ENCODE data around the gene KRTAP4-12. TPM values are rescaled to one million over a fixed set of nuclear protein-coding genes. Genes with fewer than 3 reads are reported as not detected.
"Not testable (repeated sequence)": the region's sequence is repeated elsewhere in the genome, so short reads cannot be mapped to it uniquely, and the experiment has no call there.

The KRTAP4-12 gene
- total and polyA plus RNA-seq, 10 of the 15 experiments (the other 5 are each of a cell fraction or from before 2014, with no cell fraction given), result not detected

DNA sequence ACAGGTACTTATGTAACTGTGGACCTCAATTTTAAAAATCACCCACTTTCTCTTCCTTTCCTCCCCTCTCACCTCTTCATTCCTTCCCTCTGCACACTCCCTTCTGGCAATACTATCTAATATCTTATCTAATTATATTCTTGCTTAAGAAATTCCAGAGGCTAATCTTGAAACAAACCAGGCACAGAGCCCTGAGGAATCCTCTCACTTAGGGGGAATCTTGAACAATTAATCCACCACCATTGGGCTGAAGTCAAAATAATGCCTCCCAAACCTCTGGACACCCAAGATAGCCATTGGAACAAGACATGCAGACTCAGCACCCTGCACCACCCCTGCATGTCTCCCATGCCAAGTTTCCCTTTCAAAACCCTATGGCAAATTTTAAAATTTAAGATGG lies 17.4 kb upstream of the KRTAP4-12 start:
- ATAC-seq (no peak), FAIRE-seq (no peak), DNase-seq (ENCODE audit: low read depth, low spot score) (no peak)
- no peak overlapping the region for H2AFZ ChIP-seq (ENCODE audit: control insufficient read depth, low read depth, low read length)
- H3K36me3 ChIP-seq (ENCODE audit: control insufficient read depth in 2 of 2, insufficient read depth in 2 of 2, low read length in 1 of 2), result no peaks in the 10 kb centered on the region
- H4K20me1 ChIP-seq (ENCODE audit: control insufficient read depth, insufficient read depth), result no peaks in the 10 kb centered on the region
- BruUV-seq (replicated peaks), result no TSS peak
- no peaks in the 10 kb centered on the region for H3K79me2 ChIP-seq (ENCODE audit: control insufficient read depth, insufficient read depth, low read length)
- SMC1A ChIA-PET (ENCODE audit: uncharacterized antibody, unreplicated experiment), result no interaction called here
- POLR2A ChIA-PET, result no interaction called here
- no peak overlapping the region for H3K9ac ChIP-seq (ENCODE audit: control insufficient read depth, insufficient read depth, low read length)
- RAD21 ChIA-PET (ENCODE audit: unreplicated experiment), result no interaction called here
- H3K4me1 ChIP-seq (ENCODE audit: control insufficient read depth, insufficient read depth, low read length), result no peaks in the 10 kb centered on the region
- no peaks in the 10 kb centered on the region; the same call in 1 of the 3 replicates for H3K9me3 ChIP-seq (replicated peaks; ENCODE audit: control insufficient read depth, insufficient read depth, low read length)
- no peaks in the 10 kb centered on the region for H3K27me3 ChIP-seq (replicated peaks in 1 of 2; ENCODE audit: control insufficient read depth in 2 of 2, insufficient read depth in 2 of 2, low read length in 1 of 2)
- TF ChIP-seq HDAC2 (IDR thresholded peaks at IDR 0.05) (no peak), MXI1 (IDR thresholded peaks at IDR 0.05; ENCODE audit: low read depth, low read length) (no peak), DPF2 (IDR thresholded peaks at IDR 0.05) (no peak)
- intact Hi-C loops (cut with micrococcal nuclease; ENCODE audit: unreplicated experiment) (no loop called here), in situ Hi-C loops (cut with MboI) (no loop called here)
- no peak overlapping the region for H3K27ac ChIP-seq (ENCODE audit: control insufficient read depth, insufficient read depth)
- CTCF ChIA-PET, result interaction anchor here (0.6 kb wide), 1 partner anchor 465 kb away, joined by 3 read pairs; no protein-coding TSS in a partner anchor
- H3K4me2 ChIP-seq (ENCODE audit: control insufficient read depth, insufficient read depth), result no peak overlapping the region
- no peak overlapping the region for H3K4me3 ChIP-seq

DNA sequence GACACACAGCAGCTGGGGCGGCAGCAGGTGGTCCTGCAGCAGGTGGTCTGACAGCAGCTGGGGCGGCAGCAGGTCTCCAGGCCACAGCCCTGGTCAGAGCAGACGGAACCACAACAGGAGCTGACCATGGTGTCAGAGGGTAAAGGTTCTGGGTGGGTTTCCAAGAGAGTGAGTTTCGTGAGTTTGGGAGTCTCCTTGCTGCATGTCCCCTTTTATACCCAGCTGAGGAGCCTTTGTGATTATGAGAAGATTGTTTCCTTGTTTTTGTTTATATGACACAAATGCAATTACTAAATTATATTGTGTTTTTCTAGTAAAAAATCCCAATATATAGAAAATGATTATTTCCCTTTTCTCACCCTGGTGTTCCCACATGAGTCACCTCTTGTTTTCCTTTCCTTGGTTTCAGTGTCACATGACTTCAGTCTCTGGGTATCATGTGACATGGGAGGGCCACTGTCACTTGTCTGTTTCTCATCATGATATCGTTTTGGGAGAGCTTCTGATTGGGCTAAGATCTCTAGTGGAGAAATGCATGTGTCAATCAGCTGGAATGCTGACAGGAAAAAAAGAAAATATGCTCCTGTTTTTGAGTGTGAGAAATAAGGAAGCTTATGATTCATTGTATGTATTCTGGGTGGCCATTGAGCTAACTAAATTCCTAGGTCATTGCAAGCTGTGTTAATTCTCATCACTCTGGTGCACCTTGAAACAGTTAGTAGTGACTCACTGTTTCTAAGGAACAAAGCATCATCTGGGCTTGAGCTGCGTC lies 16.6 kb upstream of the KRTAP4-12 start, which contains the start of gene KRTAP4-6:
TSS of gene KRTAP4-6 (minus strand) at position 185 of the 772 bp plus-strand sequence. CDS start at position 128, 57 bp downstream.
- ChIA-PET POLR2A (no interaction called here), SMC1A (ENCODE audit: uncharacterized antibody, unreplicated experiment) (no interaction called here), CTCF (no interaction called here), RAD21 (ENCODE audit: unreplicated experiment) (no interaction called here)
- H3K27me3 ChIP-seq (replicated peaks in 1 of 2; ENCODE audit: control insufficient read depth in 2 of 2, insufficient read depth in 2 of 2, low read length in 1 of 2), result no peaks in the 10 kb centered on the region
- no peak within 1 kb of the TSS for H3K9ac ChIP-seq (ENCODE audit: control insufficient read depth, insufficient read depth, low read length)
- DNase-seq (ENCODE audit: low read depth, low spot score), result no peak
- ATAC-seq, result no peak
- no peak for FAIRE-seq
- in situ Hi-C loops (cut with MboI) (no loop called here), intact Hi-C loops (cut with micrococcal nuclease; ENCODE audit: unreplicated experiment) (no loop called here)
- H3K27ac ChIP-seq (ENCODE audit: control insufficient read depth, insufficient read depth), result no peak within 1 kb of the TSS
- no peak within 1 kb of the TSS for H2AFZ ChIP-seq (ENCODE audit: control insufficient read depth, low read depth, low read length)
- BruUV-seq (replicated peaks), result no TSS peak
- no peaks in the 10 kb centered on the region for H3K79me2 ChIP-seq (ENCODE audit: control insufficient read depth, insufficient read depth, low read length)
- H3K4me2 ChIP-seq (ENCODE audit: control insufficient read depth, insufficient read depth), result no peak within 1 kb of the TSS
- no peaks in the 10 kb centered on the region; the same call in 1 of the 3 replicates for H3K9me3 ChIP-seq (replicated peaks; ENCODE audit: control insufficient read depth, insufficient read depth, low read length)
- no peak within 1 kb of the TSS for H3K4me3 ChIP-seq
- H3K4me1 ChIP-seq (ENCODE audit: control insufficient read depth, insufficient read depth, low read length), result no peaks in the 10 kb centered on the region
- no peak for TF ChIP-seq ETV6 (conservative IDR thresholded peaks at IDR 0.05 in 1 of 2, IDR thresholded peaks at IDR 0.05 in 1 of 2; ENCODE audit: borderline replicate concordance in 1 of 2, low read depth in 1 of 2)
- no peak for TF ChIP-seq EED (IDR thresholded peaks at IDR 0.05; ENCODE audit: low read depth)
- TF ChIP-seq MEF2A (IDR thresholded peaks at IDR 0.05; ENCODE audit: insufficient read depth, low read depth, low read length), result no peak
- no peak for TF ChIP-seq SIN3A (IDR thresholded peaks at IDR 0.05; ENCODE audit: low read depth, low read length)
- TF ChIP-seq POLR2AphosphoS5 (IDR thresholded peaks at IDR 0.05; ENCODE audit: low read length), result no peak
- TF ChIP-seq, protein P1, sequence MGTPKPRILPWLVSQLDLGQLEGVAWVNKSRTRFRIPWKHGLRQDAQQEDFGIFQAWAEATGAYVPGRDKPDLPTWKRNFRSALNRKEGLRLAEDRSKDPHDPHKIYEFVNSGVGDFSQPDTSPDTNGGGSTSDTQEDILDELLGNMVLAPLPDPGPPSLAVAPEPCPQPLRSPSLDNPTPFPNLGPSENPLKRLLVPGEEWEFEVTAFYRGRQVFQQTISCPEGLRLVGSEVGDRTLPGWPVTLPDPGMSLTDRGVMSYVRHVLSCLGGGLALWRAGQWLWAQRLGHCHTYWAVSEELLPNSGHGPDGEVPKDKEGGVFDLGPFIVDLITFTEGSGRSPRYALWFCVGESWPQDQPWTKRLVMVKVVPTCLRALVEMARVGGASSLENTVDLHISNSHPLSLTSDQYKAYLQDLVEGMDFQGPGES (IDR thresholded peaks at IDR 0.05), result no peak
- no peak for TF ChIP-seq DPF2 (IDR thresholded peaks at IDR 0.05)
- TF ChIP-seq SPI1 (IDR thresholded peaks at IDR 0.05; ENCODE audit: borderline replicate concordance, insufficient read depth, low read depth, low read length), result no peak
- TF ChIP-seq YBX1 (IDR thresholded peaks at IDR 0.05), result no peak
- H3K36me3 ChIP-seq (ENCODE audit: control insufficient read depth in 2 of 2, insufficient read depth in 2 of 2, low read length in 1 of 2), result no peaks in the 10 kb centered on the region
- WGBS (ENCODE audit: insufficient coverage, insufficient replicate concordance, low lambda C conversion rate, missing lambda C conversion rate), result 19% methylated on average over 6 of the region's 6 CpGs
- no peaks in the 10 kb centered on the region for H4K20me1 ChIP-seq (ENCODE audit: control insufficient read depth, insufficient read depth)

DNA sequence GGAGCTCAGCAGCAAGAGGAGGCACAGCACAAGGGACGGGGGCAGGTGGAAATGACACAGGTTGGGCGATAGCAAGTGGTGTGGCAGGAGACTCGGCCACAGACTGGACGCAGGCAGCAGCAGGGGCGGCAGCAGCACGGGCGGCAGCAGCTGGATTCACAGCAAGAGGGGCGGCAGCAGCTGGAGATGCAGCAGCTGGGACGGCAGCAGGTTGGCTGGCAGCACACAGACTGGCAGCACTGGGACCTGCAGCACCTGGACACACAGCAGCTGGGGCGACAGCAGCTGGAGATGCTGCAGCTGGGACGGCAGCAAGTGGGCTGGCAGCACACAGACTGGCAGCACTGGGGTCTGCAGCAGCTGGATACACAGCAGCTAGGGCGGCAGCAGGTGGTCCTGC lies 15.9 kb upstream of the KRTAP4-12 start:
- DNase-seq (ENCODE audit: low read depth, low spot score); BruUV-seq (replicated peaks); in situ Hi-C loops (cut with MboI); H4K20me1 ChIP-seq (ENCODE audit: control insufficient read depth, insufficient read depth); POLR2A ChIA-PET; H3K27me3 ChIP-seq (replicated peaks in 1 of 2; ENCODE audit: control insufficient read depth in 2 of 2, insufficient read depth in 2 of 2, low read length in 1 of 2); H3K4me3 ChIP-seq; H2AFZ ChIP-seq (ENCODE audit: control insufficient read depth, low read depth, low read length); ATAC-seq; H3K9me3 ChIP-seq (replicated peaks; ENCODE audit: control insufficient read depth, insufficient read depth, low read length); H3K9ac ChIP-seq (ENCODE audit: control insufficient read depth, insufficient read depth, low read length); H3K36me3 ChIP-seq (ENCODE audit: control insufficient read depth in 2 of 2, insufficient read depth in 2 of 2, low read length in 1 of 2); H3K4me1 ChIP-seq (ENCODE audit: control insufficient read depth, insufficient read depth, low read length); H3K4me2 ChIP-seq (ENCODE audit: control insufficient read depth, insufficient read depth); SMC1A ChIA-PET (ENCODE audit: uncharacterized antibody, unreplicated experiment); H3K27ac ChIP-seq (ENCODE audit: control insufficient read depth, insufficient read depth); intact Hi-C loops (cut with micrococcal nuclease; ENCODE audit: unreplicated experiment); RAD21 ChIA-PET (ENCODE audit: unreplicated experiment); CTCF ChIA-PET; H3K79me2 ChIP-seq (ENCODE audit: control insufficient read depth, insufficient read depth, low read length); FAIRE-seq: not testable (repeated sequence)
- 14% methylated on average over 12 of the region's 12 CpGs for WGBS (ENCODE audit: insufficient coverage, insufficient replicate concordance, low lambda C conversion rate, missing lambda C conversion rate)

Measured in GM12878 (cell line).